ENCODE data around the gene SNAP91. TPM values are rescaled to one million over a fixed set of nuclear protein-coding genes. Genes with fewer than 3 reads are reported as not detected.

SNAP91 gene
- total RNA-seq, 1 experiment from 2014 or later = 1.3 TPM

- TF ChIP-seq CTCF (conservative IDR thresholded peaks at IDR 0.05) = no peak
- H3K27me3 ChIP-seq (ENCODE audit: insufficient read depth, low read length) = no peaks in the 10 kb centered on the region
- no peaks in the 10 kb centered on the region; a peak in 1 of 5 replicates for H3K9me3 Mint-ChIP-seq
- peaks cover 7% of the 10 kb centered on the region for H3K27me3 Mint-ChIP-seq (ENCODE audit: low read depth)
- no peaks in the 10 kb centered on the region for H3K36me3 Mint-ChIP-seq (ENCODE audit: insufficient read depth in 1 of 3, low read depth in 3 of 3)
- H3K23ac ChIP-seq (ENCODE audit: insufficient read length, low read depth, low read length) = no peak overlapping the region
- no peak overlapping the region for H3K9ac ChIP-seq (ENCODE audit: extremely low read depth, insufficient read length, low read length)
- no peak overlapping the region for H3K27ac Mint-ChIP-seq
- H2BK5ac ChIP-seq (ENCODE audit: insufficient read length, low read length) = no peak overlapping the region
- no peak for DNase-seq
- H3K18ac ChIP-seq (ENCODE audit: insufficient read length, low read depth, low read length) = no peak overlapping the region
- WGBS (ENCODE audit: extremely low coverage, insufficient read length, low lambda C conversion rate) = no CpG with 5 or more reads among the region's 3 CpGs
- H2BK120ac ChIP-seq (ENCODE audit: low read depth, low read length, poor library complexity, severe bottlenecking) = no peak overlapping the region
- H4K20me1 ChIP-seq (ENCODE audit: control insufficient read depth, insufficient read depth, insufficient read length) = no peaks in the 10 kb centered on the region
- H4K5ac ChIP-seq (ENCODE audit: insufficient read length, low read depth, low read length) = no peak overlapping the region
- H3K9me3 ChIP-seq (ENCODE audit: control insufficient read depth, low read depth, low read length) = no peaks in the 10 kb centered on the region
- no peak overlapping the region for H3K27ac ChIP-seq (ENCODE audit: insufficient read length, low read depth, low read length)
- peaks cover 13 to 19% of the 10 kb centered on the region in 2 experiments for H3K4me1 Mint-ChIP-seq
- H4K8ac ChIP-seq (replicated peaks; ENCODE audit: insufficient read length, low read depth, low read length) = no peak overlapping the region
- no peak overlapping the region for H3K4me3 Mint-ChIP-seq
- no peak overlapping the region for H2BK20ac ChIP-seq (ENCODE audit: low read depth, low read length, poor library complexity, severe bottlenecking)
- no peaks in the 10 kb centered on the region for H3K79me2 ChIP-seq (ENCODE audit: insufficient read depth, low read length)
- H3K4me1 ChIP-seq (ENCODE audit: insufficient read depth, low read length) = no peaks in the 10 kb centered on the region
- peaks cover 4% of the 10 kb centered on the region for H3K23me2 ChIP-seq (ENCODE audit: insufficient read length, low read depth, low read length, poor library complexity, severe bottlenecking)
- H3K4me2 ChIP-seq (ENCODE audit: insufficient read depth, insufficient read length, low read length) = no peak overlapping the region
- H2BK15ac ChIP-seq (ENCODE audit: low read depth, low read length) = no peak overlapping the region
- H2BK12ac ChIP-seq (ENCODE audit: insufficient read length, low read depth, low read length) = no peak overlapping the region
- no peak overlapping the region for H4K91ac ChIP-seq (ENCODE audit: insufficient read length, low read depth, low read length)
- no peak overlapping the region for H3K56ac ChIP-seq (ENCODE audit: insufficient read length, low read depth, low read length)
- H3K14ac ChIP-seq (ENCODE audit: insufficient read depth, low read length) = no peak overlapping the region
- H3K79me1 ChIP-seq (ENCODE audit: insufficient read depth, low read depth, low read length, poor library complexity, severe bottlenecking) = no peaks in the 10 kb centered on the region
- H3K4ac ChIP-seq (ENCODE audit: low read depth, low read length) = no peak overlapping the region
- H2AK5ac ChIP-seq (ENCODE audit: insufficient read length, low read length) = no peak overlapping the region
- H3T11ph ChIP-seq (ENCODE audit: low read length) = no peak overlapping the region
- H2AFZ ChIP-seq (ENCODE audit: low read length) = no peak overlapping the region
Measured at GRCh38 chr6:83510791-83511190, 198.1 kb downstream of the SNAP91 start.
